Activated CD8-positive, alpha-beta memory T cell treated with anti-CD3 and anti-CD28 coated beads for 36 hours (primary cell): ENCODE measurements around the gene BCR. TPM values are rescaled to one million over a fixed set of nuclear protein-coding genes. Genes with fewer than 3 reads are reported as not detected.

Experiments
- total RNA-seq, 2 experiments: library from RNA; stranded (reverse); gene quantifications; one replicate each; pipeline ENCODE4 v1.2.3, GENCODE V29; 2021

BCR gene
- total RNA-seq, 2 experiments from 2014 or later, result 29.9 to 34.1 TPM

Other genes starting within 250 kb of the BCR start
- gene GNAZ, start 110.0 kb upstream of the BCR start, total RNA-seq, result 1 to 10 TPM; 1.2 to 2.1 TPM
- not detected for gene RSPH14, start 38.5 kb upstream of the BCR start, total RNA-seq
- 1 to 10 TPM; 1.0 to 1.3 TPM for gene RAB36, start 35.0 kb upstream of the BCR start, total RNA-seq